Kidney epithelial cell (primary cell): Measurements from ENCODE around the gene U2AF1L4. TPM values are rescaled to one million over a fixed set of nuclear protein-coding genes. Genes with fewer than 3 reads are reported as not detected.

Experiments
- DNase-seq: peaks from one replicate; pipeline ENCODE4 v3.0.0-alpha.2; 2010; ENCODE audit warnings: low read depth
- H3K27me3 ChIP-seq: 2 replicates; pipeline ENCODE4 v1.6.0; 2011; ENCODE audit warnings: low read length; ENCODE audit not compliant: control insufficient read depth, insufficient read depth
- H3K36me3 ChIP-seq: 2 replicates; pipeline ENCODE4 v1.5.1; 2011; ENCODE audit warnings: low read length; ENCODE audit not compliant: control insufficient read depth, insufficient read depth
- H3K4me3 ChIP-seq: 2 replicates; pipeline ENCODE4 v1.5.1; 2011; ENCODE audit warnings: low read depth, mild to moderate bottlenecking, control low read depth, low read length
- CTCF ChIP-seq: IDR thresholded peaks from 2 replicates; pipeline ENCODE4 v1.5.1; 2011; ENCODE audit warnings: mild to moderate bottlenecking, moderate library complexity, low read length, control low read depth, inconsistent platforms; ENCODE audit not compliant: insufficient read depth, poor library complexity, severe bottlenecking
- total RNA-seq: library from RNA; depleted of rRNA; stranded (reverse); fragments of >200 nt; gene quantifications from 2 replicates; pipeline ENCODE4 v1.2.3, GENCODE V29; 2015

U2AF1L4 gene
- total RNA-seq, 1 donor from 2014 or later = 15.5 TPM

GRCh38 chr19:35750167-35750566, 4.9 kb upstream of the U2AF1L4 start:
- DNase-seq = no peak
- Histone ChIP-seq H3K27me3 (no peaks in the 10 kb centered on the region), H3K4me3 (no peak overlapping the region), H3K36me3 (no peaks in the 10 kb centered on the region)
- TF ChIP-seq CTCF = no peak

GRCh38 chr19:35748106-35749020, 3.1 kb upstream of the U2AF1L4 start, which contains the start of gene LIN37:
TSS of gene LIN37 (plus strand) at chr19:35748576. CDS start at chr19:35748725, 149 bp downstream.
- DNase-seq = peak; percentile 96
- no peak for TF ChIP-seq CTCF
- Histone ChIP-seq H3K27me3 (no peaks in the 10 kb centered on the region), H3K36me3 (no peaks in the 10 kb centered on the region), H3K4me3 (peak within 1 kb of the TSS; percentile 89)

GRCh38 chr19:35746531-35746930, 1.3 kb upstream of the U2AF1L4 start:
- no peak for DNase-seq
- Histone ChIP-seq H3K4me3 (no peak overlapping the region), H3K36me3 (no peaks in the 10 kb centered on the region), H3K27me3 (no peaks in the 10 kb centered on the region)
- no peak for TF ChIP-seq CTCF

GRCh38 chr19:35746087-35746462, 857 bp upstream of the U2AF1L4 start:
- no peak for DNase-seq
- H3K27me3 ChIP-seq = no peaks in the 10 kb centered on the region
- TF ChIP-seq CTCF = no peak

DNA sequence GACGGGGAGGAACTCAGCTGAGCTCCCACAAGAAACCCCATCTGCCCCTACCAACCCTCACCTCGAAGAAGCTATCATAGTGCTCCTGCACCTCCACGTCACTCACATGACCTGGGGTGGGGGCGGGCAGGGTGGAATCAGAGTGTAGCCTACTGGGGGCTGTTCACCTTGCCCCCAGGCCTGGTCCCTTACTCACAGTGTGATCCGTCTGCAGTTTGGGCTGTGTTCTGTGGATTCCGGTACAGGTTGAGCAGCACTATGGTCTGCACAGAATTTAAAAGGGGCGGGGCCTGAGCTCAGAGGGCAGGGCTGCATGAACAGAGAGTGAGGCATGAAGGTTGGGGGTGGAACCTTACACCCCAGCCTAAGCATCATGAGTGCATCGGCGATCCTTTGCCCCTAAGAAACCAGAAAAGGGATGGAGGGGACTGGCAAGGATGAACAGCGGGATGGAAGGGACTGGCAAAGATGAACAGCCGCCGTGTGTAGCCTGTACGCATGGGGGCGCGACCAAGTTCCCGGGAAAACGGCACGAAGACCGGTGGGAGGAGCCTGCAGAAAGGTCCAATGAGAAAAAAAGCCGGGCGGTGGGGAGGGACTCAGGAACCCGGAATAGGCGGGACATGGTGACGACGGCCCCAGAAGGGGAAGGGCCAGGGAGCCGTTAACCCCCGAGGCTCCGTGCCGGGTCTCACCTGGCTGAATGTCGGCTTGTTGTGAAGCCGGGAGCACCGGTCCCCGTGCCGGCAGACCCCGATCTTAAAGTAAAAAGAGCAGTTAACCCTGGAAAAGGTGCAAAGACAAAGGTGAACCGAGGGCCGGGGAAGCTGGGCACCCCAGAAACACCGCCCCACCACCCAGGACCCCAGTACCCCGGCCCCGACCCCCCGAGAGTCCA, 539 bp downstream of the U2AF1L4 start:
- Histone ChIP-seq H3K36me3 (no peaks in the 10 kb centered on the region), H3K4me3 (peak overlapping the region; percentile 67), H3K27me3 (no peaks in the 10 kb centered on the region)
- peak; percentile 47 for TF ChIP-seq CTCF
- DNase-seq = peak; percentile 85

More at GRCh38 chr19:35746087-35746462, 857 bp upstream of the U2AF1L4 start:
- H3K36me3 ChIP-seq = no peaks in the 10 kb centered on the region
- peak overlapping the region; percentile 67 for H3K4me3 ChIP-seq
